ENCODE measurements around the gene PSMB10. TPM values are rescaled to one million over a fixed set of nuclear protein-coding genes. Genes with fewer than 3 reads are reported as not detected.

The PSMB10 gene
- total RNA-seq, 1 donor from 2014 or later = 82.7 TPM

- Histone ChIP-seq H3K27me3 (ENCODE audit: low read depth) (no peaks in the 10 kb centered on the region), H3K9me3 (no peaks in the 10 kb centered on the region), H3K4me1 (peaks cover 31% of the 10 kb centered on the region), H3K36me3 (peaks cover 63% of the 10 kb centered on the region), H3K27ac (no peak overlapping the region), H3K4me3 (no peak overlapping the region)
- DNase-seq = no peak
- ATAC-seq = no peak
- intact Hi-C loops (cut with DNase I) = no loop called here
- TF ChIP-seq CTCF (IDR thresholded peaks at IDR 0.05) = no peak
These were observed 8.5 kb downstream of the PSMB10 start for GRCh38 chr16:67928147-67928546.

GRCh38 chr16:67927131-67927941 is 9.3 kb downstream of the PSMB10 start:
- Histone ChIP-seq H3K27me3 (ENCODE audit: low read depth) (no peaks in the 10 kb centered on the region), H3K4me1 (peaks cover 31% of the 10 kb centered on the region), H3K27ac (peak overlapping the region; percentile 56), H3K36me3 (peaks cover 60% of the 10 kb centered on the region), H3K9me3 (no peaks in the 10 kb centered on the region), H3K4me3 (no peak overlapping the region)
- TF ChIP-seq CTCF (IDR thresholded peaks at IDR 0.05) = no peak
- intact Hi-C loops (cut with DNase I) = no loop called here
- ATAC-seq (no peak), DNase-seq (no peak)

- Histone ChIP-seq H3K27me3 (ENCODE audit: low read depth) (no peaks in the 10 kb centered on the region), H3K4me3 (no peak overlapping the region), H3K9me3 (no peaks in the 10 kb centered on the region), H3K27ac (peak overlapping the region; percentile 56), H3K36me3 (peaks cover 59% of the 10 kb centered on the region), H3K4me1 (peaks cover 31% of the 10 kb centered on the region)
- ATAC-seq = peak in 1 of 2 donors; percentile 18
- TF ChIP-seq CTCF (IDR thresholded peaks at IDR 0.05) = no peak
- intact Hi-C loops (cut with DNase I) = no loop called here
- peak; percentile 58 for DNase-seq
These were observed 10.4 kb downstream of the PSMB10 start for GRCh38 chr16:67926181-67926750.

DNA sequence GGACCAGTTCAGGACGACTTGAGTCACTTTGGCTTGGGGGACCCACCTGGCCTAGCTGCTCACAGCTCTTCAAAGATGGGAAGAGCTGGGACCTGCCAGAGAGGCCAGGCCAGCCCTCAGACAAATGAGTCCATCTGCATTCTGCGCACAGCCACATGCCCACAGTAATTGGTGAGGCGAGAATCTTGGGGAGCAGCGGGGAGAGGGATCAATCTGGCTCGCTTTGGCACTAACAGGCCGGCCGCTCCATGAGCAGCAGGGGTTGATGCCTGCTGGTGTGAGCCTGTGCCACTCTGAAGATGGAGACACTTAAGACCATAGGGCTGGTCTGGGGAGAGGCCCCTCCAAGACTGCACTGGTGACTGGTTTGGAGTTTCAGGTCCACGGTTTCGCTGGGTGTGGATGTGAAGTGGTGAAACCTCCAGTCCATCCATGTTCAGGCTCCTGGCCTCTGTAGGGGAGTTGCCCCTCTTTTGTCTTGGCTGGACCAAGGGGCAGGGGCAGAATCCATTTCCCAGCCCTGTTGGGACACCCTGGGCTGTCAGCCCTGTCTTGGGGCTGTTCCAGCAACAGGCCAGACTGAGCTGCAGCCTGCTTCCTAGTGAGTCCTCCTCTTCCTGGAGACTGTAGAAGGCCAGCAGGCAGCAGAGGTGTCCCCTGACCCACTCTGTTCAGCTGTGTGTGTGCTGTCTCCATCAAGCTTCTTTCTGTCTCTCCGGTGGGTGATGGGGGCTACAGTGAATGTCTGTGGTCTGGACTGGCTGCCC is 12.3 kb downstream of the PSMB10 start:
- Histone ChIP-seq H3K4me3 (no peak overlapping the region), H3K4me1 (peaks cover 31% of the 10 kb centered on the region), H3K27me3 (ENCODE audit: low read depth) (no peaks in the 10 kb centered on the region), H3K9me3 (no peaks in the 10 kb centered on the region), H3K27ac (no peak overlapping the region), H3K36me3 (peaks cover 58% of the 10 kb centered on the region)
- no peak for TF ChIP-seq CTCF (IDR thresholded peaks at IDR 0.05)
- no peak for DNase-seq
- no peak for ATAC-seq
- intact Hi-C loops (cut with DNase I) = no loop called here

DNA sequence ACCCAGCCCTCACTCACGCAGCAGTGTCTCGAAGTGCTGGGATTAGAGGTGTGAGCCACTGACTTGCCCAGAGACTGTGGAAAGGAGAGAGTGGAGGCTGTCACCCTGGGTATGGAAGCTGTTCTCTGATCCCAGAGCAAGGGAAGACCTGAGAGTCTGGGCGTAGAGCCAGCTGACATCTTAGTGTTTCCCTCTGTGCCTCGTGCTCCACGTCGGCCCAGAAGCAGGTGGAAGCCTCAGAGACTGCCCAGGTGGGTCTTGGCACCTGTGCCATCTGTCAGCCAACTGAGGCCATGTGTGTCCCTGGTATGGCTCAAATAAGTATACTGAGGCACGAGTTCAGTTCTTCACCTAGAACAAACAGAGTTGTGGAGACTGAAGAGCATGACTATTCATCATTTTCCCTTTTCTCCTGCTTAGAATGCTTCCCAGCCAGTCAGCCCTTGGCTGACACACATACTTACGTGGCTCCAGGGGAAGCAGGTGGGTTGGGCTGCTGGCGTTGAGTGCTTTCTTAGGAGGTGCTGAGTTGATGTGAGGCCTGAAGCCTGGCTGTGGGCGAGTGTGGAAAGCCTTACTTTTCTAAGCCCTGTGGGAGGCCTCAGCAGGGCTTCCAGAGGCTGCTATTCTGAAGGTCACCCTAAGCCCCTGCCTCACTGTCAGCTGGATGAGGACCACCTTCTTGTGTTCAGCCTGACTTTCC is 13.1 kb downstream of the PSMB10 start:
- H3K4me1 ChIP-seq = peaks cover 31% of the 10 kb centered on the region
- no peak overlapping the region for H3K4me3 ChIP-seq
- ATAC-seq (no peak), DNase-seq (no peak)
- no peak for TF ChIP-seq CTCF (IDR thresholded peaks at IDR 0.05)
- H3K36me3 ChIP-seq = peaks cover 52% of the 10 kb centered on the region
- intact Hi-C loops (cut with DNase I) = no loop called here
- H3K27me3 ChIP-seq (ENCODE audit: low read depth) = no peaks in the 10 kb centered on the region
- no peak overlapping the region for H3K27ac ChIP-seq
- no peaks in the 10 kb centered on the region for H3K9me3 ChIP-seq
